Peyer's patch (tissue), 4 donors: ENCODE data around the gene INPP5A. TPM values are rescaled to one million over a fixed set of nuclear protein-coding genes. Genes with fewer than 3 reads are reported as not detected.

Experiments
- DNase-seq, 3 donors: peaks; one replicate each; pipeline ENCODE4 v3.0.0-alpha.2; 2017 to 2019
- H3K27ac ChIP-seq, 4 donors: fragments of 200-600 bp; sonication (generic); one replicate each; pipeline ENCODE4 v1.5.1; 2016 to 2019
- H3K27me3 ChIP-seq, 2 donors: fragments of 200-600 bp; sonication (generic); one replicate each; pipeline ENCODE4 v1.5.1; 2019
- H3K36me3 ChIP-seq, 3 donors: fragments of 200-600 bp; sonication (generic); one replicate each; pipeline ENCODE4 v1.5.1; 2016 to 2019
- H3K4me1 ChIP-seq, 4 donors: fragments of 200-600 bp; sonication (generic); one replicate each; pipeline ENCODE4 v1.5.1; 2016 to 2019
- H3K4me3 ChIP-seq, 4 donors: fragments of 200-600 bp; sonication (generic); 1 replicate in 3 of 4; 2 replicates in 1 of 4; pipeline ENCODE4 v1.5.1; 2016 to 2019; ENCODE audit warnings: mild to moderate bottlenecking in 1 of 4
- H3K9me3 ChIP-seq, 4 donors: fragments of 200-600 bp; sonication (generic); one replicate each; pipeline ENCODE4 v1.5.1; 2016 to 2019; ENCODE audit warnings: mild to moderate bottlenecking in 1 of 4
- POLR2A ChIP-seq, 2 donors: fragments of 450-650 bp; IDR thresholded peaks; one replicate each; pipeline ENCODE4 v1.5.1; 2017; ENCODE audit warnings: antibody characterized with exemption in 2 of 2, mild to moderate bottlenecking in 2 of 2, moderate library complexity in 2 of 2
- total RNA-seq, 4 donors: library from RNA; depleted of rRNA; stranded (reverse); fragments of >200 nt; gene quantifications; one replicate each; pipeline ENCODE4 v1.1.0, GENCODE V29; 2016
- TF ChIP-seq, protein P1 (sequence below), 6 experiments: fragments of 450-650 bp in 4 of 6; fragments of 200-600 bp in 2 of 6; sonication (generic) in 1 of 6; IDR thresholded peaks; one replicate each; pipeline ENCODE4 v1.5.1; 2017 to 2019; ENCODE audit warnings: antibody characterized with exemption in 6 of 6, mild to moderate bottlenecking in 3 of 6, moderate library complexity in 1 of 6

Gene INPP5A
- total RNA-seq, 4 donors from 2014 or later = 33.8 to 76.4 (median 38.1) TPM

DNA sequence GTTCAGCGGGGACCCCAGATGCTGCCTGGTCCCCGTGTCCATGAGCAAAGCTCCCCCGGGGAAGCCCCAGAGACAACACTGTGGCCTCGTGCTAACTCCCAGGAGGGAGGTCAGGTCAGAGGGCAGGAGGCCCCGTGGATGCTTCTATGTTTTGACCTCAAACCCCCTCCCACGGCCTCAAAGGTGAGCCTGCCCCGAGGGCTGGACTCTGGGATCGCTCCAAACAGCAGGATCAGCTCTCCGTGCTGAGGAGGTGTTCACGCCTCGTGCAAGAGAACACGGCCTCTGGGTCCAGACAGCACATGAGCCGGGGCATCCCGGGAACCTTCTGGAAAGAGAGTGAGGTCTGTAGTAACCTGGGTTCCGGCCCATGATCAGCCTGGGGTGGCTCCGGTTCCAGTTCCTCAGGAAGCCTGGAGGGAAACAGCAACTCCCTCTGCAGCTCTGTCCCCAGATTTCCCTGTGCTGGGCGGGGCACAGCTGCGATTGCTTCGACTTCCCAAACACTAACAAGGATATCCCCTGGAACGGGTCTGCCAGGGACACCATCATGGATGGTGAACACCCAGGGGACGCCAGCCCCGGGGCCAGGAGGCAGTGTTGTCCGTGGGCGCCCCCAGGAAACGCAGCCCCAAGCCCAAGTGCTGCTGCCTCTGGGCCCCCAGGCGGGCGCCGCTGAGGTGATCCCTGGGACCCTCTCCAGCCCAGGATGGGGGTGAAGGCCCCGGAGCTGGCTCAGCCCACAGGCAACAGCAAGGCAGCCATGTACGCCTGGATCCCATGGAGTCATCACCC lies 18.0 kb upstream of the INPP5A start:
- Histone ChIP-seq H3K36me3 (no peaks in the 10 kb centered on the region), H3K27me3 (no peaks in the 10 kb centered on the region), H3K4me1 (peaks cover 0 to 43% (median 4%) of the 10 kb centered on the region in 4 donors), H3K4me3 (no peak overlapping the region), H3K9me3 (no peaks in the 10 kb centered on the region), H3K27ac (peak overlapping the region; percentile 53 to 78 (median 58))
- no peak for TF ChIP-seq POLR2A (IDR thresholded peaks at IDR 0.05)
- TF ChIP-seq, protein P1, sequence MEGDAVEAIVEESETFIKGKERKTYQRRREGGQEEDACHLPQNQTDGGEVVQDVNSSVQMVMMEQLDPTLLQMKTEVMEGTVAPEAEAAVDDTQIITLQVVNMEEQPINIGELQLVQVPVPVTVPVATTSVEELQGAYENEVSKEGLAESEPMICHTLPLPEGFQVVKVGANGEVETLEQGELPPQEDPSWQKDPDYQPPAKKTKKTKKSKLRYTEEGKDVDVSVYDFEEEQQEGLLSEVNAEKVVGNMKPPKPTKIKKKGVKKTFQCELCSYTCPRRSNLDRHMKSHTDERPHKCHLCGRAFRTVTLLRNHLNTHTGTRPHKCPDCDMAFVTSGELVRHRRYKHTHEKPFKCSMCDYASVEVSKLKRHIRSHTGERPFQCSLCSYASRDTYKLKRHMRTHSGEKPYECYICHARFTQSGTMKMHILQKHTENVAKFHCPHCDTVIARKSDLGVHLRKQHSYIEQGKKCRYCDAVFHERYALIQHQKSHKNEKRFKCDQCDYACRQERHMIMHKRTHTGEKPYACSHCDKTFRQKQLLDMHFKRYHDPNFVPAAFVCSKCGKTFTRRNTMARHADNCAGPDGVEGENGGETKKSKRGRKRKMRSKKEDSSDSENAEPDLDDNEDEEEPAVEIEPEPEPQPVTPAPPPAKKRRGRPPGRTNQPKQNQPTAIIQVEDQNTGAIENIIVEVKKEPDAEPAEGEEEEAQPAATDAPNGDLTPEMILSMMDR (IDR thresholded peaks at IDR 0.05) = no peak
- DNase-seq = peak in 2 of 3 donors; percentile 46

DNA sequence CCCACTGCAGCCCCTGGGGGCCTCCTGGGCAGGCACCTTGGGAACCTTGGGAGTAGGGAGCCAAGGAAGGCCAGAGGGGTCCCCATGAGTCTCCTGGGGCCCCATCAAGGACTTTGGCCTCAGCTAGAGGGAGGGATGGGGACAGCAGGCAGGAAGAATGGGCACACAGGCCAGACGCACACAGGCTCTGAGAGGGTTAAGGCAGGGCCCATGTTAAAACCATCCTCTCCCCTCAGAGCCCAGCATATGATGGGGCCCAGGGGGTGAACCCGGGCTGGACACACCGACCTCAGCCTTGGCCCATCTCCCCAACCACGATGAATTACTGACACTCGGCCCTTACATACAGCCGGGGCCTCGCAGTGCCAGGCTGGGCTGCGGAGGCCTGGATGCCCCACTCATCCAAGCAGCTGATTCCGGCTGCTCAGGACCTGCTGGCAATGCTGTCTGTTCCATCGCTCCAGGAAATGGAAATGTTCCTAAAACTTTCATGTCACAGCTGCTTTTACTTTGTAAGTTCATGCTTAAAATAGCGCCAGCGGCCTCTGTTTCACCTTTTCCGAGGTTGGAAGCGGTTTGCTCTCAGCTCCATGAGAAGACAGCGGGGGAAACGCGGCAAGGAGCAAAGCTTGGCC lies 17.3 kb upstream of the INPP5A start:
- Histone ChIP-seq H3K9me3 (no peaks in the 10 kb centered on the region), H3K4me3 (no peak overlapping the region), H3K27ac (peak overlapping the region; percentile 53 to 78 (median 58)), H3K27me3 (no peaks in the 10 kb centered on the region), H3K36me3 (no peaks in the 10 kb centered on the region), H3K4me1 (peaks cover 0 to 43% (median 4%) of the 10 kb centered on the region in 4 donors)
- DNase-seq = peak in 2 of 3 donors; percentile 46 to 47
- TF ChIP-seq POLR2A (IDR thresholded peaks at IDR 0.05) = no peak
- TF ChIP-seq, protein P1 (IDR thresholded peaks at IDR 0.05) = no peak

DNA sequence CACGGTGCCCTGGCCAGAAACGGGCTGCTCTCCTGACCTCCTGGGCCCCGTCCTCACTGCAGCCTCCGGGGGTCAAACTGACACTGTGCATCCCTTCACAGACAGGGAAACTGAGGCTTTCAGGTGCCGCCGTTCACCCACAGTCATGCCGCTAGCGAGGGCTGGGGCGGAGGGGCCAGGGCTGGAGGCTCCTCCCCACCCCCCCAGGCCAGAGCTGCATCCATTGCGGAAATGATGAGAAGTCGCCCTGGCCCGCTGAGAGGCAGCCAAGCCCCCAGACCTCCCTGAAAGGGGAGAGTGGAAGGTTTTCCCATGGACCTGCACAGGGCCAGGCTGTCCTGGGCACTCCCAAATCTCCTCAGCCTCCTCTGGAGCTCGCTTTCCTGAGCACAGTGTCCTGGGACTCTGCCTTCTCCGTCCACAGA lies 16.5 kb upstream of the INPP5A start:
- H3K9me3 ChIP-seq = no peaks in the 10 kb centered on the region
- no peak overlapping the region for H3K4me3 ChIP-seq
- peak overlapping the region in 2 of 4 donors; percentile 53 to 78 for H3K27ac ChIP-seq
- H3K36me3 ChIP-seq = no peaks in the 10 kb centered on the region
- peaks cover 0 to 40% (median 4%) of the 10 kb centered on the region in 4 donors for H3K4me1 ChIP-seq
- DNase-seq = peak in 2 of 3 donors; percentile 35 to 42
- H3K27me3 ChIP-seq = no peaks in the 10 kb centered on the region
- no peak for TF ChIP-seq POLR2A (IDR thresholded peaks at IDR 0.05)
- TF ChIP-seq, protein P1 (IDR thresholded peaks at IDR 0.05) = no peak

DNA sequence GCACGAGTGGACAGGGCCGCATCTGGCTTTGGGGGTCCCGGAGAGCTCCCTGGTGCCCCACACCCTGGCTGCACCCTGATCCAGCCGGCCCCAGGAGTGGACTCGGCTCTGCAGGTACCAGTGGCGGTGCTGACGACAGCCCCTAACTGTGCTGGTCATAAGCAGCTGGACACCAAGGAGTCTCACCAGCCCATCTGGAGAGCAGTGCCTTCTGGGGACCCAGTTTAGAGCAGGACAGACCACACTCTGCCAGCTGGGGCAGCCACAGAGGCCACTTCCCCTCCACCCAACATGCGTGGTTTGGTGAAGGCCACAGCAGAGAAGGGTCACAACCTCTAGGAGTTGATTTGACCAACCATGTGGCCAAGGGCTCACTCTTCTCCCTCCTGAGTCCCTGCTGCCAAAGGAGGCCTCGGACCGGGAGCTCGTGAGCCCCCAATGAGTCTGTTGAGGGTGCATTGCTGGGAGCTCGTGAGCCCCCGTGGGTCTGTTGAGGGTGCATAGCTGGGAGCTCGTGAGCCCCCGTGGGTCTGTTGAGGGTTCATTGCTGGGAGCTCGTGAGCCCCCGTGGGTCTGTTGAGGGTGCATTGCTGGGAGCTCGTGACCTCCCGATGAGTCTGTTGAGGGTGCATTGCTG lies 16.0 kb upstream of the INPP5A start:
- peaks cover 0 to 35% (median 4%) of the 10 kb centered on the region in 4 donors for H3K4me1 ChIP-seq
- H3K36me3 ChIP-seq = no peaks in the 10 kb centered on the region
- H3K9me3 ChIP-seq = no peaks in the 10 kb centered on the region
- H3K27ac ChIP-seq = peak overlapping the region in 1 of 4 donors; percentile 78
- no peak overlapping the region for H3K4me3 ChIP-seq
- no peaks in the 10 kb centered on the region for H3K27me3 ChIP-seq
- DNase-seq = peak in 1 of 3 donors; percentile 41
- TF ChIP-seq POLR2A (IDR thresholded peaks at IDR 0.05) = no peak
- TF ChIP-seq, protein P1 (IDR thresholded peaks at IDR 0.05) = no peak

DNA sequence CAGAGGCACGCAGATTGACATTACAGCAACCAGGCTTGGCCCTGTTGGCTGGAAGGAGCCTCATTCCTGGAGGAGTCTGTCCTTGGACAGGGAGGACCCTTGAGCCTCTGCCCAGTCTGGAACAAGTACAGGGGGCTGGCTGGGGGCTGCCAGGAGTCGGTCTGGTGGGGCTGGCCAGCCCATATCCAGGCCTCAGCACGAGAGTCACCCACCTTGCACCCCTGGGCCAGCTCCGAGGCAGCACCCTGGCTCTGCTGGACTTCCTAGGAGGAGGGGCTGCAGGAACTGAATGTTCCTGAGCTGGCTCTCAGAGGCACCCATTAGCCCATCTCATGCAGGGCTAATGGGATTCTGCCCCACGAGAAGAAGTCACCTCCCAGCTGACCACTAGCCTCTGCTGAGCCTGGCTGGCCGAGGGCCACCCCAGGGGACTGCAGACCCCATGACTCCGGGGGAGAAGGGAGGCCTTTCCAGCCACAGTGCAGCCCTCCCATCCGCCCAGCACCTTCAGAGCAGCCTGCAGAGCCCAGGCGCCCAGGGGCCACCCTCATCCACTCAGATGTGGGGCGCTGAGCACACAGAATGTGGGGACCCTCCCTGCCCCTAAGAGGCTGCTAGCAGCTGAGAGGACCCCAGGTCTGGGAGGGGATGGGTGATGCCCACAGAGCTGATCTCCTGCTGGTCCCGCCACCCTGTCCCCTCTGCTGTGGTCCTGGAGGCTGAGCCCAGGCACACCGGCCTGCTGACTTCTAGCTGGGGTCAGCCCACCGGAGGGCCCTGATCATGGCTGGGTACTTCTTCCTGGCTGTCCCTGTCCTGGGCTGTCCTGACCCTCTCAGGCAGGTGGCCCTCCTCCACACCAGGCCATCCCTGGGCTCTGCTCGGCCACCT lies 14.8 kb upstream of the INPP5A start:
- DNase-seq = peak in 2 of 3 donors; percentile 34 to 47
- H3K27me3 ChIP-seq = no peaks in the 10 kb centered on the region
- H3K36me3 ChIP-seq = no peaks in the 10 kb centered on the region
- TF ChIP-seq POLR2A (IDR thresholded peaks at IDR 0.05) = no peak
- TF ChIP-seq, protein P1 (IDR thresholded peaks at IDR 0.05) = no peak
- no peak overlapping the region for H3K27ac ChIP-seq
- no peak overlapping the region for H3K4me3 ChIP-seq
- H3K9me3 ChIP-seq = no peaks in the 10 kb centered on the region
- peaks cover 0 to 23% (median 1%) of the 10 kb centered on the region in 4 donors for H3K4me1 ChIP-seq
